ENCODE measurements around the gene HS1BP3.

The HS1BP3 gene

GRCh38 chr2:20596193-20596972 lies 54.5 kb downstream of the HS1BP3 start:
- DNase-seq = no peak

DNA sequence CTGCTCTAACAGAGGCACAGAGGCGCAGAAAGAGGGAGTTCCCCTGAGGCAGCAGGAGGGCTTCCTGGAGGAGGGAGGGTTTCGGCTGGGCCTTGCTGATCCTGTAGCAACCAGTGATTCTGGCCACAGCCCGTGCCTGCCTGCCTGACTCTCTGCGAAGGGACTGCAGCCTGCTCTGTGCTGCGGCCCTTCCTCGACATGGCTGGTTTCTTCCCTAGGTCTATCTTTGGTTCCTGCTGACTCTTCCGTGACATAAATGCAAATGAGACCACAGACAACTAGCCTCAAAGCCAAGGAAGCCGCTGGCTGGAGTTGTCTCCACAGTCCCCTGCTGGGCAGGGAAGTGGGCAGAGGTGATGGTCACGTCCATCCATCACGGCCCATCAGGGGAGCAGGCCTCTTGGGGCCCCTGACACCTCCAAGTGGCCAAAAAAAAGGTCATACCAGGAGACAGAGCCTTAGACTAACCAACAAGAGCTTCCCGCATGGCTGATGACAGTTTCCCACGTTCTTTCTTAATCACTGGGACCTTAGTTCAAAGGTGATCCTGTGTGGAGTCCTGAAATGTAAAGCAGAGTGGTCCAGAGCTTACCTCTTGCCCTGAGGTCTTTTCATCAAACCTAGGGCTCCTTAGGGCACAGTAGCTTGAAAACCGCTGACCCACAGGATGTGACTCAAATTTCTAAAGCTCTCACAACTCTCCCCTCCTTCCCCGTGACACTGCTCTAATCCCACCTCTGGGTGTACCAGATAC lies 55.3 kb downstream of the HS1BP3 start:
- DNase-seq = no peak

- no peak for DNase-seq
Measured at GRCh38 chr2:20594957-20595356, 55.9 kb downstream of the HS1BP3 start.

- DNase-seq = no peak
Measured at GRCh38 chr2:20594048-20594750, 56.7 kb downstream of the HS1BP3 start.

DNA sequence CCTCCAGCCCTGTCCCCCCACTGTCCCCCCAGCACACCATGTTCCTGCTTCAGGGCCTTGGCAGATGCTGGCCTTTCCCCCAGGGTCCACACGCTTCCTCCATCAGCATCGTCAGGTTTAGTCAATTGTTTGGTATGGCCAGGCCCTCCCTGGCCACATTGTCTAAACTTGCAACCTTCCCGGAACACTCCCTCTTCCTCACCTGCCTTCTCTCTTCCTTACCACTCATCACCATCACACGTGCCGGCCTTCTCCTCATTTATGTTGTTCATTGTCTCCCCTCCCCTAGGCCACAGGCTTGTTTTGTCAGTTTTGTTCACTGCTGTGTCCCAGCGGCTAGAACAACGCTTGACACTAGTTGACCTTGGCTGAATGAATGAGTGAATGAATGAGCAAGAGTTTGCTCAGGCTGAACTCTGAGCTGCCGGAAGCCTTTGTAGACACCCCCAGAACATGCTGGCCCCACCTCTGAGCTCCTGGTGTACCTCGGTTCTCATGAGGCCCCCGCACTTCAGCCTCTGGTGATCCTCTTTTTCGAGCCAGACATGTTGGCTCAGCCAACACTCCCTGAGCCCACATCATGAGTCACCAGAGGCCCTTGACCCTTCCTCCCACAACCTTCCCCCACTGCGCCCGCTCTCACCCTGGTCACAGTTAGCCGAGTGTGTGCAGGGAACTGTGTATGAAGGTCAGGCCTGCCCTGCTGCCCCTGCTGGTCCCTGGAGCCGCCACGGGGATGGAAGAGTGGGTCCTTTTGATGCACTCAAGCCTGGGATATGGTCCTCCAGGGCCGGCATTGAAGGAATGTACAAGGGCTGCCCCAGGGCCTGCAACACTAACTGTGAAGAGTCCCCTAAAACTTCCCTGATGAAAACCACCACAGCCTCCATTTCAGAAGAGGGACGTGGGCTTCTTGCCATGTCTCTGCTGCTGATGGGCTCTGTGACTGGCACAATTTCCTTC lies 57.5 kb downstream of the HS1BP3 start:
- no peak for DNase-seq

DNA sequence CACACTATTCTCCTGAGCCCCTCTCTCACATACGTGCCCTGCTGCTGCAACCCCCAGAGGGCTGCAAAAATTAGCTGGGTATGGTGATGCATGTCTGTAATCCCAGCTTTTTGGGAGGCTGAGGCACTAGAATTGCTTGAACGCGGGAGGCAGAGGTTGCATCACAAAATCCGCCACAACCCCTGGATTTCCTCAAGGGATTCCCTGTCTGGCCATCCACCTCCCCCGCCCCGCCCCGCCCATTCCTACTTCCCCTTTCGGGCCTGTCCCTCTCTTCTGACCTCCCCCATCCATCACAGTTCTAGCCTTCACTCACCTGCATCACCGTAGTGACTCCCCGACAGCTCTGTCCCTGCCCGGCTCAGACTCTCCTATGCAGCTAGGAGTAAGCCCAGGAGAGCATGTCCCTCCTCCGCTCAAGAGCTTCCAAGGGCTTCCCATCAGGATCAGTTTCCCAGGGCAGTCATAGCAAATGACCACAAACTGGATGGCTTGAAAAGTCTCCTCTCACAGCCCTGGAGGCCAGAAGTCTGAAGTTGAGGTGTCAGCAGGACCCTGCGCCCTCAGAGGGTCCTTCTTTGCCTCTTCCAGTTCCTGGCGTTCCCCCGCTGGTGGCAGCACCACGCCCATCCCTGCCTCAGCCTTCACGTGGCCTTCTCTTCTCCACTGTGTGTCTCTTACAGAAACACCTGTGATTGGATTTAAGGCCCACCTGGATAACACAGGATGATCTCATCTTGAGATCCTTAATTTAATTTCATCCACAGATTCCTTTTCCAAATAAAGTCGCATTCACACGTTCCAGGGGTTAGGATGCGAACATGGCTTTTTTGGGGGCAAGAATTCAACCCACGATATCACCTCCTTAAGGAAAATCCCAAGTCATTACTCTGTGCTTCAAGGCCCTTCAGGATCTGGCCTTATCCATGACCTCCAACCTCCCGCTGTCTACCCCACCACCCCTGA lies 58.5 kb downstream of the HS1BP3 start:
- DNase-seq = no peak

DNA sequence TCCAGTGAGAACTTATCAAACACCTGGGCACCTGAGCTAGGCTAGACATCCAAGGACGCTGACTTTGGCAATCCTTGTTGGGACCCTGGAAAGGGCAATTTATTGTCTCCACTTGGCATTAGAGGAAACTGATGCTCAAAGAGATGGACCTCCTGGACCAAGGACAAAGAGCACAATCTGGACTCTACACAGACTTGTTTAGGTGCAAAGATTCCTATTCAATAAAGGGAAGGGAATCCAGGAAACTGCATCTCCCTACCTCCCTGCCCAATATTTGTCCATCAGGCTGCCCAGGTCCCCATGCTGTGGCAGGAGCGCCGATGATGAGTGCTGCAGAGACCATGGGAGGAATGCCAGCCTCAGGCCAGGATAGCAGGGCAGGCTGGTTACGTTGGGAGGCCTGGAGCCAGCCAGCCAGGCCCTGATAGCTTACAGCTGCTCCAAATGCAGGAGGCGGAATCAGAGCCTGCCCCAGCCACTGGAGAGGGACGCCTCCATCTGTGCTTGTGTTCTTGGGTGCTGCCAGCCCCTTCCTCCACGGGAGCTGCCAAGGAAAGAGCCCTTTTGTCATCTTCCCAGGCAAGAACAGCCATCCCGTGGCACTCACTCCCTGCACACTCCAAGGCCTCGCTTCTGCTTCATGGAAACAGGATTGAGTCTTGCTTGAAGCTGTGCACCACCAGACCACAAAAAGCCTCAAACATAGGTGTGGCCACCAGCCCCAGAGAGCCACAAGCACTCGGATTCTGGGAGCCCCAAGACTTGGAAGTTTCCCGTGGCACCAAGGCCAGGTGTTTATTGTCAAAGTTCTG lies 60.0 kb downstream of the HS1BP3 start:
- no peak for DNase-seq

GRCh38 chr2:20589975-20590703 lies 60.8 kb downstream of the HS1BP3 start:
- DNase-seq = no peak

- DNase-seq = no peak
Measured at GRCh38 chr2:20588918-20589871, 61.7 kb downstream of the HS1BP3 start.

DNA sequence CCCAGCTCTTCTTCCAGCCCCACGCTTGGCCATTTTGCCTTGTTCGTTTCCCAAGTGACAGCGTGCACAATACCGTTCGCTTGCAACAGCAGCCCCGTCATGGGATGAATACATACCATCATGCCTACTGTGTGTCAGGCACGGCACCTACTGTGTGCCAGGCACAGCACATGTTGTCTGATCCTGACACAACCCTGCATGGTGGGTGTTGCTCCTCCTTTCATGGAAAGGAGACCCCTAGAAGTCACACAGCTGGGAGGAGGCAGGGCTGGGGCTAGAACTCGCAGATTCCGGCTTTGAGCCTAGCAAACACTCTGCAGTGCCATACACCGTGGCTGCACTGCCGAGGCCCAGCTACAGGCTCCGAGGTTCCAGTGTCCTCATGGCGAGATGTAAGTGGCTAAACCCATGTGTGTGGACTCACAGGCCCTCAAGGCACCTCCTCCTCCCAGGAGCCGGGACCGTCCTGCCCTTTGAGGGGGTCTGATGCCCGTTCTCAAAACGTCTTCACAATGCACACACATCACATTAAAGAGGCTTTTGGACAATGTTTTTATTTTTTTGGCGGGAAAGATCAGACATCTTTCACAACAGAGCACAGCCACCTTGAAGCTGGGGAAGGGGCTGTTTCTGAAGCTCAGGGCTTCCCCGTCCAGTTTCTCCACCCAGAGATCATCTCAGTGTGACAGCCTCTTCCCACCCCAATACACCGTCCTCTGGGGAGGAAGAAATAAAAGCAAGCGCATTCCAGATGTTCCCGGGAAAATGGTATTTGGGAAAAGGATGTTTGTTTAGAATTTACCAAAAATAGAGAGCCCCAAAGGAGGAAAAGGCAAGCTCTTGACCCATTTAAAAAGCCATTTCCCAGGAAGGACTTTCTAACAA lies 64.9 kb downstream of the HS1BP3 start:
- DNase-seq = no peak

DNA sequence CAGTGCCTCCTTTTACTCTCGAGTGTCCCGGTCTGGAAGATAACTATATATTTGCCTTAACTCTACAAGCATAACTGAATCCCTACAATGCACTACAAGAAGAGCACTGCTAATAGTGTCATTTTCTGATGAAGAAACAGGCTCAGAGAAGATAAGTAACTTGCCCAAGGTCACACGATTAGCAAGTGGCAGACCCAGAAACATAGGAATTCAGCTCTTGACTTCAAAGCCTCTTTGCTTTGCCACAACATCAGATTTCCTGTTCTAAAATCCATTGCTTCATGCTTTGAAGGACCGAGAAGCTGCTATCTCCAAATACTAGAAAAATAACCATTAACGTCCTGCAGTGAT lies 65.6 kb downstream of the HS1BP3 start:
- no peak for DNase-seq

DNA sequence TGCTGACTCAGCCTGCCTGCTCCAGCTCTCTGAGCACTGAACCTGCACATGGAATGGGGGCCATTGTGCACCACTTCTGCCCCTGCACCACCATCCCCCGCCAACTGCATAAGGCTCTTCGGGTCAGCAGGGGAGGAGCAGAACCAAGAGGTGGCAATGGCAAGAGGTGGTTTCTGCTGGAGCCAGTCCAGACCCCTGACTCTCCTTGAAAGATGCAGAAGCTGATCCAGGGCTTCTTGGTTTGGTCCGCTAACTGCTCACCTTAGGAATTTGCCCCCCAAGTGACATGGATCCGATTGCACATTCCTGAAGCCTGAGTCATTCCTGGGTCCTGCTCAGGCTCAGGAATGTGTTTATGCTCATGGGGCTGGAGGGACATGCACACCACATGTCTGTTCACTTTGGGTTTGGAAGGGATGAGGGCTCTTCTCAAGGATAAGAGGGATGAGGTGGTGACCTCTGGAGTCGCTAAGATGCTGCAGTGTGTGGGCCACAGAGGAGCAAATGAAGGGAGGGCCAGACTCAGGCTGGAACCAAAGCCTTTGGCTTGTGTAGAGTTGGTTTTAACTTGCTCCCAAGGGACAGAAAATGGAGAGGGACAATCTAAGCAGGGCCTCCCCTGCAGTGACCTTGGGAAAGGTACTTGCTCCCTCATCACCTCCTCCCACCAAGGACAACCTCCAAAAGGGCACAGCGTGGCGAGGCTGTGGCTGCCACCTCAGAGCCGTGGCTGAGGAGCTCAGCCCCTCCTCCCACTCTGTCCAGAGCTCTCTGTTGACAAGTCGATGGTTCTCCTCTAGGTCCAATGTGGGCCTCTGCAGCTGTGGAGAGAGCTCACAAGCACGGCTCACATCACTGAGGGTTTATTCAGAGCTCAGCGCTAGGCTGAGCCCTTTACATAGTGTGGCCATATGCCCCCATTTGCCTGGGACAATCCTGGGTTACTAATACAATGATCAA lies 66.2 kb downstream of the HS1BP3 start:
- DNase-seq = no peak

GRCh38 chr2:20584045-20584398 lies 66.9 kb downstream of the HS1BP3 start:
- no peak for DNase-seq

- no peak for DNase-seq
Measured at GRCh38 chr2:20583425-20583881, 67.4 kb downstream of the HS1BP3 start.

DNA sequence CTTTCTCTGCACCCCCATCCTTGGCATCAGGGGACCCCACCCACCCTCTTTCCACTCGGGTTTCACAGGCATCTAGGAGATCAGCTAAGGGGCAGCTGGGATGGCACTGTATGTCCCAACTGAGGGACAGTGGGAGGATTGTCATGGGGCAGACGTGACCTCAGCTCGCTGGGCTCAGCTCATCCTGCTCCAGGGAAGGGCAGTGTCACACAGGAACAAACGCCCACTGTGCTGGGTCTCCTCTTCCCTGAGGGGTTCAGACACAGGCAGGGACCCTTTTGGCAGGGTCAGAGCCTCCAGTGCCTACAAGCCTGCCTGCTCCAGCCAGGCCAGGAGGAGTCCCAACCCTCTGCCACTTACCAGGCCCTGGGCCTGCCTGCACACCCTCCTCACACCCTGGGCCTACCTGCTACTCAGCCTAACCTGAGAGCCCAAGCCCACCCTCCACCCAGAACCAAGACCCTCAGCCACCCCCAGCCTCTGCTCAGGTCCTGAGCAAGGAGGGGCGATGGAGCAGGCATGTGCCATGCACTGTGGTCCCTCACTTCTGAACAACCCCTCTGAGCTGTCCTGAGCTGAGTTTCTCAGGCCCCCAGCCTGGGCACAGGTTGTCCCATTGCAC lies 68.2 kb downstream of the HS1BP3 start:
- DNase-seq = no peak

All from AML-193 (cell line).